Right lobe of liver (tissue), 6 donors: Measurements from ENCODE around the gene PSMD14. TPM values are rescaled to one million over a fixed set of nuclear protein-coding genes. Genes with fewer than 3 reads are reported as not detected.
"Not testable (repeated sequence)": the region's sequence is repeated elsewhere in the genome, so short reads cannot be mapped to it uniquely, and the experiment has no call there.

ENCODE experiments used
- ATAC-seq, 4 donors: fragments of 200-7000 bp; cut with Tn5 transposase; one replicate each; pipeline ENCODE4 v1.9.1; 2020; ENCODE audit warnings: mild to moderate bottlenecking in 4 of 4, moderate library complexity in 4 of 4
- DNase-seq, 3 donors: peaks; one replicate each; pipeline ENCODE4 v3.0.0-alpha.2; 2020
- H3K27ac ChIP-seq, 3 donors: fragments of 200-600 bp; one replicate each; pipeline ENCODE4 v1.8.0; 2022
- H3K27me3 ChIP-seq, 2 donors: fragments of 200-600 bp; one replicate each; pipeline ENCODE4 v1.8.0; 2022
- H3K36me3 ChIP-seq, 4 donors: fragments of 200-600 bp; sonication (generic) in 1 of 4; one replicate each; pipeline versions ENCODE4 v1.5.1 to v1.8.0; 2017 to 2022; ENCODE audit warnings: control low read depth in 1 of 4
- H3K4me1 ChIP-seq, 4 donors: fragments of 200-600 bp; sonication (generic) in 1 of 4; one replicate each; pipeline versions ENCODE4 v1.5.1 to v1.8.0; 2017 to 2022; ENCODE audit warnings: control low read depth in 1 of 4
- H3K4me3 ChIP-seq, 3 donors: fragments of 200-600 bp; one replicate each; pipeline ENCODE4 v1.8.0; 2022
- H3K9me3 ChIP-seq, 4 donors: fragments of 200-600 bp; sonication (generic) in 1 of 4; one replicate each; pipeline versions ENCODE4 v1.5.1 to v1.8.0; 2017 to 2022; ENCODE audit warnings: control low read depth in 1 of 4
- CTCF ChIP-seq, 4 donors: fragments of 200-600 bp in 3 of 4; fragments of 450-650 bp in 1 of 4; IDR thresholded peaks; one replicate each; pipeline versions ENCODE4 v1.5.1 to v1.8.0; 2016 to 2022; ENCODE audit warnings: antibody characterized with exemption in 4 of 4, mild to moderate bottlenecking in 2 of 4
- POLR2A ChIP-seq: fragments of 450-650 bp; IDR thresholded peaks from one replicate; pipeline ENCODE4 v1.6.1; 2017; ENCODE audit warnings: antibody characterized with exemption, mild to moderate bottlenecking
- WGBS: methylation state at CpG from one replicate; pipeline ENCODE4 v1.1.6; 2018; ENCODE audit warnings: low coverage, low lambda C conversion rate; ENCODE audit not compliant: insufficient coverage; ENCODE audit errors: missing lambda C conversion rate; 5-methylcytosine and 5-hydroxymethylcytosine counted together
- intact Hi-C, 2 donors: fragments of 100-400 bp; cut with DNase I; formaldehyde crosslinking; loops; one replicate each; pipeline versions ENCODE4 v1.11.2 to v1.14.1; 2022
- total RNA-seq, 6 experiments: library from RNA; depleted of rRNA in 2 of 6; stranded (reverse); fragments of >200 nt in 2 of 6; fragmentation: NEBNext Ultra II Directional in 3 of 6; extraction: Animal tissue kit (Norgen Biotek cat#: 25700) in 3 of 6; gene quantifications; one replicate each; pipeline versions ENCODE4 v1.1.0 to v1.2.4, GENCODE V29; 2016 to 2023
- donor health status: DM: no; HTN: yes; CAD: no.
- donor health status: DM: no; HTN: no; CAD: no.
- donor health status: DM: no; HTN: no; CAD: no.
- donor health status: DM: no; HTN: yes; CAD: no.
- donor health status: DM: no; HTN: yes; CAD: no.

PSMD14 gene
- total RNA-seq, 6 experiments from 2014 or later = 18.7 to 61.8 (median 24.9) TPM

GRCh38 chr2:161280906-161281323, 27.3 kb upstream of the PSMD14 start:
- H3K36me3 ChIP-seq, intact Hi-C loops, H3K9me3 ChIP-seq, H3K27ac ChIP-seq, ATAC-seq, H3K27me3 ChIP-seq, H3K4me1 ChIP-seq, H3K4me3 ChIP-seq: not testable (repeated sequence)
- peak; percentile 64 to 93 (median 69) for DNase-seq
- TF ChIP-seq CTCF (IDR thresholded peaks at IDR 0.05) = peak in 2 of 4 donors; percentile 4 to 11
- WGBS = 73% methylated on average over 15 of the region's 18 CpGs

- H3K4me1 ChIP-seq, H3K9me3 ChIP-seq, H3K4me3 ChIP-seq, DNase-seq, ATAC-seq, H3K36me3 ChIP-seq, H3K27ac ChIP-seq, intact Hi-C loops, H3K27me3 ChIP-seq: not testable (repeated sequence)
- 58% methylated on average over 9 of the region's 11 CpGs for WGBS
Measured at GRCh38 chr2:161281615-161282310, 26.5 kb upstream of the PSMD14 start.

GRCh38 chr2:161282311-161282644, 25.9 kb upstream of the PSMD14 start:
- H3K36me3 ChIP-seq, H3K4me1 ChIP-seq, H3K27me3 ChIP-seq, H3K9me3 ChIP-seq, H3K4me3 ChIP-seq, intact Hi-C loops, H3K27ac ChIP-seq: not testable (repeated sequence)
- peak in 1 of 3 donors; percentile 68 for DNase-seq
- ATAC-seq = peak in 1 of 4 donors; percentile 60
- 79% methylated on average over 7 of the region's 9 CpGs for WGBS

- intact Hi-C loops = no loop called here
- Histone ChIP-seq H3K9me3 (no peaks in the 10 kb centered on the region), H3K4me3 (no peak overlapping the region), H3K36me3 (no peaks in the 10 kb centered on the region), H3K27ac (no peak overlapping the region), H3K27me3 (no peaks in the 10 kb centered on the region), H3K4me1 (no peaks in the 10 kb centered on the region)
- TF ChIP-seq CTCF (IDR thresholded peaks at IDR 0.05) = no peak
- TF ChIP-seq POLR2A = no peak
- ATAC-seq (no peak), DNase-seq (no peak)
- WGBS = 44% methylated on average over 1 of the region's 1 CpG
Measured at GRCh38 chr2:161283926-161284325, 24.3 kb upstream of the PSMD14 start.

- Histone ChIP-seq H3K4me3 (no peak overlapping the region), H3K9me3 (no peaks in the 10 kb centered on the region), H3K27ac (no peak overlapping the region), H3K4me1 (no peaks in the 10 kb centered on the region), H3K27me3 (no peaks in the 10 kb centered on the region), H3K36me3 (no peaks in the 10 kb centered on the region)
- TF ChIP-seq CTCF (IDR thresholded peaks at IDR 0.05) (no peak), POLR2A (no peak)
- ATAC-seq (no peak), DNase-seq (no peak)
- 75% methylated on average over 1 of the region's 1 CpG for WGBS
- intact Hi-C loops = no loop called here
Measured at GRCh38 chr2:161303535-161304050, 4.6 kb upstream of the PSMD14 start.
